IMR-90 (cell line): Measurements from ENCODE around the gene MON1A. TPM values are rescaled to one million over a fixed set of nuclear protein-coding genes. Genes with fewer than 3 reads are reported as not detected.

ENCODE experiments used
- ATAC-seq: fragments of 200-7000 bp; cut with Tn5 transposase; 2 replicates; pipeline ENCODE4 v1.9.1; 2020; ENCODE audit warnings: low read depth, mild to moderate bottlenecking, moderate library complexity
- BruUV-seq: library from RNA; stranded (reverse); fragments of 400-500 nt; replicated peaks from 2 replicates; lab custom pipeline; 2021; lab: Mats Ljungman, UMichigan
- CTCF ChIA-PET: fragments of 300-600 bp; formaldehyde crosslinking; extraction: SDS; loops from one replicate; lab custom pipeline; 2021; ENCODE audit warnings: antibody characterized with exemption; lab: Yijun Ruan, JAX
- POLR2A ChIA-PET: fragments of 300-600 bp; sonication (Branson Sonifier 250); formaldehyde crosslinking; loops from one replicate; lab custom pipeline; 2022; ENCODE audit warnings: antibody characterized with exemption; ENCODE audit not compliant: unreplicated experiment; lab: Charles Lee
- DNase-seq: peaks from one replicate; pipeline ENCODE4 v3.0.0; 2013
- H2AFZ ChIP-seq: replicated peaks from 2 replicates; pipeline ENCODE3; 2013; ENCODE audit warnings: low read length, mild to moderate bottlenecking; ENCODE audit not compliant: poor library complexity
- H2AK5ac ChIP-seq: 2 replicates; pipeline ENCODE4 v1.6.1; 2013; ENCODE audit warnings: low read depth, low read length, inconsistent platforms
- H2AK9ac ChIP-seq: replicated peaks from 2 replicates; pipeline ENCODE3; 2013; ENCODE audit warnings: mild to moderate bottlenecking, low read depth, low read length, moderate library complexity; ENCODE audit not compliant: poor library complexity
- H2BK120ac ChIP-seq: 2 replicates; pipeline ENCODE4 v1.6.1; 2013; ENCODE audit warnings: low read depth, low read length, inconsistent platforms
- H2BK15ac ChIP-seq: 3 replicates; pipeline ENCODE4 v1.6.1; 2013; ENCODE audit warnings: low read depth, low read length, inconsistent platforms
- H2BK20ac ChIP-seq: 2 replicates; pipeline ENCODE4 v1.6.1; 2013; ENCODE audit warnings: low read depth, mild to moderate bottlenecking, inconsistent platforms, low read length, moderate library complexity
- H2BK5ac ChIP-seq: 2 replicates; pipeline ENCODE4 v1.6.1; 2013; ENCODE audit warnings: mild to moderate bottlenecking, low read depth, low read length, inconsistent platforms; ENCODE audit not compliant: poor library complexity, severe bottlenecking
- H3K14ac ChIP-seq: replicated peaks from 2 replicates; pipeline ENCODE4 v1.6.1; 2013; ENCODE audit warnings: low read depth, low read length, inconsistent platforms
- H3K18ac ChIP-seq: 2 replicates; pipeline ENCODE4 v1.6.1; 2013; ENCODE audit warnings: low read depth, low read length, control low read depth
- H3K23ac ChIP-seq: 2 replicates; pipeline ENCODE4 v1.6.1; 2013; ENCODE audit warnings: low read depth, low read length, inconsistent platforms
- H3K27ac ChIP-seq: 2 replicates; pipeline ENCODE4 v1.5.1; 2013; ENCODE audit warnings: mild to moderate bottlenecking, control low read depth, low read length; ENCODE audit not compliant: insufficient read depth
- H3K27me3 ChIP-seq: 2 replicates; pipeline ENCODE4 v1.6.1; 2013; ENCODE audit warnings: low read length; ENCODE audit not compliant: control insufficient read depth, insufficient read depth
- H3K36me3 ChIP-seq: 2 replicates; pipeline ENCODE4 v1.6.1; 2013; ENCODE audit warnings: low read length, mixed read lengths; ENCODE audit not compliant: control insufficient read depth, insufficient read depth
- H3K4ac ChIP-seq: 2 replicates; pipeline ENCODE4 v1.6.1; 2013; ENCODE audit warnings: low read depth, low read length, inconsistent platforms
- H3K4me1 ChIP-seq: 2 replicates; pipeline ENCODE4 v1.6.1; 2013; ENCODE audit warnings: low read length, mixed read lengths; ENCODE audit not compliant: control insufficient read depth, insufficient read depth
- H3K4me2 ChIP-seq: 2 replicates; pipeline ENCODE4 v1.6.1; 2013; ENCODE audit warnings: low read depth, mild to moderate bottlenecking, control low read depth, low read length, moderate library complexity
- H3K4me3 ChIP-seq: 2 replicates; pipeline ENCODE4 v1.5.1; 2013; ENCODE audit warnings: low read depth, mild to moderate bottlenecking, control low read depth, low read length, moderate library complexity; ENCODE audit not compliant: insufficient read depth
- H3K56ac ChIP-seq: 2 replicates; pipeline ENCODE4 v1.6.1; 2013; ENCODE audit warnings: low read length, inconsistent platforms; ENCODE audit not compliant: insufficient read depth; ENCODE audit errors: extremely low read depth
- H3K79me1 ChIP-seq, 2 experiments: 2 replicates each; pipeline ENCODE4 v1.6.1; 2013; ENCODE audit warnings: low read length in 2 of 2, inconsistent platforms in 1 of 2, low read depth in 1 of 2
- H3K9ac ChIP-seq: 2 replicates; pipeline ENCODE4 v1.6.1; 2013; ENCODE audit warnings: low read depth, low read length, control low read depth
- H3K9me1 ChIP-seq: 2 replicates; pipeline ENCODE4 v1.6.1; 2013; ENCODE audit warnings: low read length, inconsistent platforms; ENCODE audit not compliant: insufficient read depth
- H3K9me3 ChIP-seq: 2 replicates; pipeline ENCODE4 v1.6.1; 2013; ENCODE audit warnings: low read length; ENCODE audit not compliant: control insufficient read depth, insufficient read depth
- H4K20me1 ChIP-seq: 2 replicates; pipeline ENCODE4 v1.6.1; 2013; ENCODE audit warnings: low read length, inconsistent platforms; ENCODE audit not compliant: insufficient read depth
- H4K5ac ChIP-seq: 2 replicates; pipeline ENCODE4 v1.6.1; 2013; ENCODE audit warnings: mild to moderate bottlenecking, low read depth, low read length, control low read depth
- H4K8ac ChIP-seq, 2 experiments: 2 replicates each; pipeline ENCODE4 v1.6.1; 2013; ENCODE audit warnings: low read depth in 2 of 2, low read length in 2 of 2, control low read depth in 1 of 2, inconsistent platforms in 1 of 2
- H4K91ac ChIP-seq: 2 replicates; pipeline ENCODE4 v1.6.1; 2013; ENCODE audit warnings: low read depth, low read length, inconsistent platforms; ENCODE audit not compliant: insufficient read depth
- CEBPB ChIP-seq: IDR thresholded peaks from 2 replicates; pipeline ENCODE4 v1.6.1; 2012; ENCODE audit warnings: low read depth, low read length, improper control_type of control experiment
- CHD1 ChIP-seq: IDR thresholded peaks from 2 replicates; pipeline ENCODE4 v1.6.1; 2012; ENCODE audit warnings: low read depth, low read length, improper control_type of control experiment
- CTCF ChIP-seq: conservative IDR thresholded peaks from 2 replicates; pipeline ENCODE4 v1.5.1; 2012; ENCODE audit warnings: mild to moderate bottlenecking, low read depth, low read length, improper control_type of control experiment
- ELK1 ChIP-seq: fragments of 150-350 bp; IDR thresholded peaks from 2 replicates; pipeline ENCODE4 v1.6.1; 2016; ENCODE audit warnings: low read depth, mild to moderate bottlenecking, low read length, moderate library complexity, borderline replicate concordance
- FOS ChIP-seq: fragments of 150-350 bp; IDR thresholded peaks from 2 replicates; pipeline ENCODE4 v1.6.1; 2016; ENCODE audit warnings: low read depth, low read length
- MAFK ChIP-seq: IDR thresholded peaks from 2 replicates; pipeline ENCODE4 v1.6.1; 2012; ENCODE audit warnings: low read depth, low read length, improper control_type of control experiment
- MAZ ChIP-seq: IDR thresholded peaks from 2 replicates; pipeline ENCODE4 v1.6.1; 2012; ENCODE audit warnings: low read depth, mild to moderate bottlenecking, low read length, improper control_type of control experiment, moderate library complexity, borderline replicate concordance
- MXI1 ChIP-seq: IDR thresholded peaks from 2 replicates; pipeline ENCODE4 v1.6.1; 2012; ENCODE audit warnings: low read depth, mild to moderate bottlenecking, low read length, moderate library complexity, borderline replicate concordance
- NFE2L2 ChIP-seq: fragments of 150-350 bp; IDR thresholded peaks from 2 replicates; pipeline ENCODE4 v1.6.1; 2016; ENCODE audit warnings: low read depth, mild to moderate bottlenecking, low read length
- POLR2A ChIP-seq: IDR thresholded peaks from 2 replicates; pipeline ENCODE4 v1.6.1; 2012; ENCODE audit warnings: mild to moderate bottlenecking, low read depth, low read length
- RAD21 ChIP-seq: IDR thresholded peaks from 2 replicates; pipeline ENCODE4 v1.6.1; 2012; ENCODE audit warnings: low read length, improper control_type of control experiment
- RCOR1 ChIP-seq: IDR thresholded peaks from 2 replicates; pipeline ENCODE4 v1.6.1; 2012; ENCODE audit warnings: mild to moderate bottlenecking, low read length, improper control_type of control experiment; ENCODE audit not compliant: insufficient replicate concordance
- USF2 ChIP-seq: fragments of 150-350 bp; IDR thresholded peaks from 2 replicates; pipeline ENCODE4 v1.6.1; 2017; ENCODE audit warnings: mild to moderate bottlenecking, antibody characterized with exemption, low read length, low read depth
- WGBS, 2 experiments: methylation state at CpG; one replicate each; pipeline versions ENCODE4 v1.1.5 to v1.1.7; 2013; ENCODE audit warnings: missing lambda C conversion rate in 2 of 2; ENCODE audit not compliant: insufficient read length in 1 of 2; ENCODE audit errors: extremely low coverage in 2 of 2; 5-methylcytosine and 5-hydroxymethylcytosine counted together
- dilution Hi-C: fragments of 300-500 bp; cut with HindIII; formaldehyde crosslinking; loops from one replicate; pipeline ENCODE4 v1.14.3; 2018; ENCODE audit warnings: low sequenced_read_pairs; ENCODE audit not compliant: unreplicated experiment
- in situ Hi-C: fragments of 300-500 bp; cut with MboI; formaldehyde crosslinking; loops from 3 replicates; pipeline ENCODE4 v1.14.3; 2019; ENCODE audit warnings: low sequenced_read_pairs, inconsistent platforms, mixed read lengths
- intact Hi-C: fragments of 100-400 bp; cut with micrococcal nuclease; formaldehyde crosslinking; loops from 2 replicates; pipeline ENCODE4 v1.10.0; 2022
- polyA plus RNA-seq, 3 experiments: library from polyadenylated mRNA; depleted of rRNA; stranded (reverse); fragments of >200 nt; gene quantifications; 2 replicates each; pipeline ENCODE4 v1.2.3, GENCODE V29; 2012; ENCODE audit warnings: low replicate concordance in 1 of 3
- total RNA-seq: library from RNA; depleted of rRNA; stranded (reverse); fragments of >200 nt; gene quantifications from 2 replicates; pipeline ENCODE4 v1.2.3, GENCODE V29; 2012

Gene MON1A
- total and polyA plus RNA-seq, 2 of the 4 experiments (the other 2 are of a cell fraction) = 8.2 to 13.5 TPM

- ChIA-PET CTCF (interaction anchor here (0.7 to 1.5 kb wide), 3 partner anchors 19 to 63 kb away, joined by 3 to 9 read pairs (median 7); partner anchors contain the start of gene MON1A), POLR2A (no interaction called here)
- no peak overlapping the region for H3K4ac ChIP-seq
- no peak overlapping the region for H3K18ac ChIP-seq
- H3K4me3 ChIP-seq = no peak overlapping the region
- H3K23ac ChIP-seq = no peak overlapping the region
- no peaks in the 10 kb centered on the region for H4K20me1 ChIP-seq
- dilution Hi-C loops (no loop called here), intact Hi-C loops (no loop called here), in situ Hi-C loops (no loop called here)
- H4K5ac ChIP-seq = no peak overlapping the region; the same call in 1 of the 2 replicates
- H3K27me3 ChIP-seq = no peaks in the 10 kb centered on the region
- H3K4me2 ChIP-seq = no peak overlapping the region; the same call in 1 of the 2 replicates
- H2AK5ac ChIP-seq = no peak overlapping the region
- 0 out of 4 replicates have a peak overlapping the region, but pooled peaks of 1 of the 2 experiments have one; percentile 19 for H4K8ac ChIP-seq
- no CpG with 5 or more reads among the region's 11 CpGs for WGBS, 2 experiments
- H3K79me1 ChIP-seq = no peaks in the 10 kb centered on the region
- H2BK20ac ChIP-seq = no peak overlapping the region
- no TSS peak for BruUV-seq
- no peak overlapping the region for H2BK15ac ChIP-seq
- ATAC-seq (peak; percentile 7; the same call in 1 of the 2 replicates), DNase-seq (peak; percentile 23)
- no peaks in the 10 kb centered on the region for H3K36me3 ChIP-seq
- 0 out of 2 replicates have a peak overlapping the region, but pooled peaks have one; percentile 21 for H3K14ac ChIP-seq
- no peaks in the 10 kb centered on the region for H3K9me3 ChIP-seq
- H3K27ac ChIP-seq = no peak overlapping the region
- peaks cover 2% of the 10 kb centered on the region; the same call in 1 of the 2 replicates for H3K9me1 ChIP-seq
- H3K56ac ChIP-seq = no peak overlapping the region
- no peak overlapping the region for H2BK120ac ChIP-seq
- H4K91ac ChIP-seq = no peak overlapping the region
- H2AFZ ChIP-seq = peak overlapping the region; percentile 13
- no peak overlapping the region for H2BK5ac ChIP-seq
- H3K9ac ChIP-seq = no peak overlapping the region
- H2AK9ac ChIP-seq = no peak overlapping the region
- H3K4me1 ChIP-seq = peaks cover 14% of the 10 kb centered on the region
- TF ChIP-seq RCOR1 (no peak), ELK1 (no peak), POLR2A (no peak), MXI1 (no peak), MAZ (no peak), CHD1 (no peak), MAFK (no peak), CEBPB (no peak), FOS (no peak), USF2 (no peak), CTCF (no peak), NFE2L2 (no peak), RAD21 (no peak)
Observed at GRCh38 chr3:49901366-49902339, 28.0 kb downstream of the MON1A start.
